IMR-90 (cell line): ENCODE results near the gene INO80. TPM values are rescaled to one million over a fixed set of nuclear protein-coding genes. Genes with fewer than 3 reads are reported as not detected.
"Not testable (repeated sequence)": the region's sequence is repeated elsewhere in the genome, so short reads cannot be mapped to it uniquely, and the experiment has no call there.

Source experiments
- ATAC-seq: fragments of 200-7000 bp; cut with Tn5 transposase; 2 replicates; pipeline ENCODE4 v1.9.1; 2020; ENCODE audit warnings: low read depth, mild to moderate bottlenecking, moderate library complexity
- BruUV-seq: library from RNA; stranded (reverse); fragments of 400-500 nt; replicated peaks from 2 replicates; lab custom pipeline; 2021; lab: Mats Ljungman, UMichigan
- CTCF ChIA-PET: fragments of 300-600 bp; formaldehyde crosslinking; extraction: SDS; loops from one replicate; lab custom pipeline; 2021; ENCODE audit warnings: antibody characterized with exemption; lab: Yijun Ruan, JAX
- POLR2A ChIA-PET: fragments of 300-600 bp; sonication (Branson Sonifier 250); formaldehyde crosslinking; loops from one replicate; lab custom pipeline; 2022; ENCODE audit warnings: antibody characterized with exemption; ENCODE audit not compliant: unreplicated experiment; lab: Charles Lee
- DNase-seq: peaks from one replicate; pipeline ENCODE4 v3.0.0; 2013
- H2AFZ ChIP-seq: replicated peaks from 2 replicates; pipeline ENCODE3; 2013; ENCODE audit warnings: low read length, mild to moderate bottlenecking; ENCODE audit not compliant: poor library complexity
- H2AK5ac ChIP-seq: 2 replicates; pipeline ENCODE4 v1.6.1; 2013; ENCODE audit warnings: low read depth, low read length, inconsistent platforms
- H2AK9ac ChIP-seq: replicated peaks from 2 replicates; pipeline ENCODE3; 2013; ENCODE audit warnings: mild to moderate bottlenecking, low read depth, low read length, moderate library complexity; ENCODE audit not compliant: poor library complexity
- H2BK120ac ChIP-seq: 2 replicates; pipeline ENCODE4 v1.6.1; 2013; ENCODE audit warnings: low read depth, low read length, inconsistent platforms
- H2BK15ac ChIP-seq: 3 replicates; pipeline ENCODE4 v1.6.1; 2013; ENCODE audit warnings: low read depth, low read length, inconsistent platforms
- H2BK20ac ChIP-seq: 2 replicates; pipeline ENCODE4 v1.6.1; 2013; ENCODE audit warnings: low read depth, mild to moderate bottlenecking, inconsistent platforms, low read length, moderate library complexity
- H2BK5ac ChIP-seq: 2 replicates; pipeline ENCODE4 v1.6.1; 2013; ENCODE audit warnings: mild to moderate bottlenecking, low read depth, low read length, inconsistent platforms; ENCODE audit not compliant: poor library complexity, severe bottlenecking
- H3K14ac ChIP-seq: replicated peaks from 2 replicates; pipeline ENCODE4 v1.6.1; 2013; ENCODE audit warnings: low read depth, low read length, inconsistent platforms
- H3K18ac ChIP-seq: 2 replicates; pipeline ENCODE4 v1.6.1; 2013; ENCODE audit warnings: low read depth, low read length, control low read depth
- H3K23ac ChIP-seq: 2 replicates; pipeline ENCODE4 v1.6.1; 2013; ENCODE audit warnings: low read depth, low read length, inconsistent platforms
- H3K27ac ChIP-seq: 2 replicates; pipeline ENCODE4 v1.5.1; 2013; ENCODE audit warnings: mild to moderate bottlenecking, control low read depth, low read length; ENCODE audit not compliant: insufficient read depth
- H3K27me3 ChIP-seq: 2 replicates; pipeline ENCODE4 v1.6.1; 2013; ENCODE audit warnings: low read length; ENCODE audit not compliant: control insufficient read depth, insufficient read depth
- H3K36me3 ChIP-seq: 2 replicates; pipeline ENCODE4 v1.6.1; 2013; ENCODE audit warnings: low read length, mixed read lengths; ENCODE audit not compliant: control insufficient read depth, insufficient read depth
- H3K4ac ChIP-seq: 2 replicates; pipeline ENCODE4 v1.6.1; 2013; ENCODE audit warnings: low read depth, low read length, inconsistent platforms
- H3K4me1 ChIP-seq: 2 replicates; pipeline ENCODE4 v1.6.1; 2013; ENCODE audit warnings: low read length, mixed read lengths; ENCODE audit not compliant: control insufficient read depth, insufficient read depth
- H3K4me2 ChIP-seq: 2 replicates; pipeline ENCODE4 v1.6.1; 2013; ENCODE audit warnings: low read depth, mild to moderate bottlenecking, control low read depth, low read length, moderate library complexity
- H3K4me3 ChIP-seq: 2 replicates; pipeline ENCODE4 v1.5.1; 2013; ENCODE audit warnings: low read depth, mild to moderate bottlenecking, control low read depth, low read length, moderate library complexity; ENCODE audit not compliant: insufficient read depth
- H3K56ac ChIP-seq: 2 replicates; pipeline ENCODE4 v1.6.1; 2013; ENCODE audit warnings: low read length, inconsistent platforms; ENCODE audit not compliant: insufficient read depth; ENCODE audit errors: extremely low read depth
- H3K79me1 ChIP-seq, 2 experiments: 2 replicates each; pipeline ENCODE4 v1.6.1; 2013; ENCODE audit warnings: low read length in 2 of 2, inconsistent platforms in 1 of 2, low read depth in 1 of 2
- H3K9ac ChIP-seq: 2 replicates; pipeline ENCODE4 v1.6.1; 2013; ENCODE audit warnings: low read depth, low read length, control low read depth
- H3K9me1 ChIP-seq: 2 replicates; pipeline ENCODE4 v1.6.1; 2013; ENCODE audit warnings: low read length, inconsistent platforms; ENCODE audit not compliant: insufficient read depth
- H3K9me3 ChIP-seq: 2 replicates; pipeline ENCODE4 v1.6.1; 2013; ENCODE audit warnings: low read length; ENCODE audit not compliant: control insufficient read depth, insufficient read depth
- H4K20me1 ChIP-seq: 2 replicates; pipeline ENCODE4 v1.6.1; 2013; ENCODE audit warnings: low read length, inconsistent platforms; ENCODE audit not compliant: insufficient read depth
- H4K5ac ChIP-seq: 2 replicates; pipeline ENCODE4 v1.6.1; 2013; ENCODE audit warnings: mild to moderate bottlenecking, low read depth, low read length, control low read depth
- H4K8ac ChIP-seq, 2 experiments: 2 replicates each; pipeline ENCODE4 v1.6.1; 2013; ENCODE audit warnings: low read depth in 2 of 2, low read length in 2 of 2, control low read depth in 1 of 2, inconsistent platforms in 1 of 2
- H4K91ac ChIP-seq: 2 replicates; pipeline ENCODE4 v1.6.1; 2013; ENCODE audit warnings: low read depth, low read length, inconsistent platforms; ENCODE audit not compliant: insufficient read depth
- WGBS, 2 experiments: methylation state at CpG; one replicate each; pipeline versions ENCODE4 v1.1.5 to v1.1.7; 2013; ENCODE audit warnings: missing lambda C conversion rate in 2 of 2; ENCODE audit not compliant: insufficient read length in 1 of 2; ENCODE audit errors: extremely low coverage in 2 of 2; 5-methylcytosine and 5-hydroxymethylcytosine counted together
- dilution Hi-C: fragments of 300-500 bp; cut with HindIII; formaldehyde crosslinking; loops from one replicate; pipeline ENCODE4 v1.14.3; 2018; ENCODE audit warnings: low sequenced_read_pairs; ENCODE audit not compliant: unreplicated experiment
- in situ Hi-C: fragments of 300-500 bp; cut with MboI; formaldehyde crosslinking; loops from 3 replicates; pipeline ENCODE4 v1.14.3; 2019; ENCODE audit warnings: low sequenced_read_pairs, inconsistent platforms, mixed read lengths
- intact Hi-C: fragments of 100-400 bp; cut with micrococcal nuclease; formaldehyde crosslinking; loops from 2 replicates; pipeline ENCODE4 v1.10.0; 2022
- polyA plus RNA-seq, 3 experiments: library from polyadenylated mRNA; depleted of rRNA; stranded (reverse); fragments of >200 nt; gene quantifications; 2 replicates each; pipeline ENCODE4 v1.2.3, GENCODE V29; 2012; ENCODE audit warnings: low replicate concordance in 1 of 3
- total RNA-seq: library from RNA; depleted of rRNA; stranded (reverse); fragments of >200 nt; gene quantifications from 2 replicates; pipeline ENCODE4 v1.2.3, GENCODE V29; 2012

The INO80 gene
- total and polyA plus RNA-seq, 2 of the 4 experiments (the other 2 are of a cell fraction): 6.0 to 13.3 TPM

- H2BK15ac ChIP-seq, CTCF ChIA-PET, dilution Hi-C loops, DNase-seq, H3K27ac ChIP-seq, in situ Hi-C loops, H4K8ac ChIP-seq, H2BK5ac ChIP-seq, H3K9me3 ChIP-seq, H3K23ac ChIP-seq, H2AK9ac ChIP-seq, intact Hi-C loops, H3K14ac ChIP-seq, ATAC-seq, H2AK5ac ChIP-seq, H2AFZ ChIP-seq, H4K5ac ChIP-seq, H3K56ac ChIP-seq, H3K18ac ChIP-seq, BruUV-seq, H3K36me3 ChIP-seq, H3K27me3 ChIP-seq, H3K4me2 ChIP-seq, H3K4me3 ChIP-seq, H3K9me1 ChIP-seq, H2BK20ac ChIP-seq, H3K9ac ChIP-seq, H2BK120ac ChIP-seq, H4K91ac ChIP-seq, H3K4ac ChIP-seq: not testable (repeated sequence)
- Histone ChIP-seq H3K79me1 (peaks cover 0 to 11% of the 10 kb centered on the region in 2 experiments; a peak in 2 of 4 replicates), H3K4me1 (peaks cover 15% of the 10 kb centered on the region), H4K20me1 (peaks cover 16% of the 10 kb centered on the region)
- WGBS, 2 experiments: 94% methylated on average over 8 of the region's 14 CpGs; no CpG with 5 or more reads in 1 of the 2 experiments
- POLR2A ChIA-PET: interaction anchor here (0.6 kb wide), 1 partner anchor 30 kb away, joined by 3 read pairs; no protein-coding TSS in a partner anchor
Measured at GRCh38 chr15:40962317-40962716, 153.8 kb downstream of the INO80 start.

DNA sequence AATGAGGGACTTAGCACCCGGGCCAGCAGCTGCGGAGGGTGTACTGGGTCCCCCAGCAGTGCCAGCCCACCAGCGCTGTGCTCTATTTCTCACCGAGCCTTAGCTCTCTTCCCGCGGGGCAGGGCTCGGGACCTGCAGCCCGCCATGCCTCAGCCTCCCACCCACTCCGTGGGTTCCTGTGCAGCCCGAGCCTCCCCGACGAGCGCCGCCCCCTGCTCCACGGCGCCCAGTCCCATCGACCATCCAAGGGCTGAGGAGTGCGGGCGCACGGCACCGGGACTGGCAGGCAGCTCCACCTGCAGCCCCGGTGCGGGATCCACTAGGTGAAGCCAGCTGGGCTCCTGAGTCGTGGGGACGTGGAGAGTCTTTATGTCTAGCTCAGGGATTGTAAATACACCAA lies 154.3 kb downstream of the INO80 start:
- BruUV-seq, dilution Hi-C loops, DNase-seq, H2AK5ac ChIP-seq, H3K9ac ChIP-seq, intact Hi-C loops, H3K23ac ChIP-seq, H2AFZ ChIP-seq, H3K9me3 ChIP-seq, ATAC-seq, H3K56ac ChIP-seq, H3K4me3 ChIP-seq, H2AK9ac ChIP-seq, H3K14ac ChIP-seq, in situ Hi-C loops, CTCF ChIA-PET, H3K18ac ChIP-seq, H2BK20ac ChIP-seq, H2BK5ac ChIP-seq, H3K36me3 ChIP-seq, H2BK120ac ChIP-seq, H3K4ac ChIP-seq, H4K8ac ChIP-seq, H3K27me3 ChIP-seq, H4K5ac ChIP-seq, H4K91ac ChIP-seq, H3K4me2 ChIP-seq, H3K27ac ChIP-seq, H2BK15ac ChIP-seq: not testable (repeated sequence)
- peaks cover 4 to 17% of the 10 kb centered on the region in 2 experiments; a peak in 3 of 4 replicates for H3K79me1 ChIP-seq
- peaks cover 13% of the 10 kb centered on the region for H3K4me1 ChIP-seq
- WGBS, 2 experiments: 94% methylated on average over 7 of the region's 25 CpGs; no CpG with 5 or more reads in 1 of the 2 experiments
- peaks cover 12% of the 10 kb centered on the region for H3K9me1 ChIP-seq
- peaks cover 22% of the 10 kb centered on the region for H4K20me1 ChIP-seq
- POLR2A ChIA-PET: interaction anchor here (0.6 kb wide), 1 partner anchor 31 kb away, joined by 3 read pairs; no protein-coding TSS in a partner anchor
